ENCODE results near the gene RGS9.

The RGS9 gene

GRCh38 chr17:65103431-65103830 lies 33.7 kb upstream of the RGS9 start:
- H3K4me3 ChIP-seq (ENCODE audit: low read length): no peak overlapping the region
- TF ChIP-seq CTCF (conservative IDR thresholded peaks at IDR 0.05; ENCODE audit: low read depth, low read length): no peak
- DNase-seq (ENCODE audit: low read depth): no peak

- TF ChIP-seq CTCF (conservative IDR thresholded peaks at IDR 0.05; ENCODE audit: low read depth, low read length): no peak
- no peak overlapping the region for H3K4me3 ChIP-seq (ENCODE audit: low read length)
- DNase-seq (ENCODE audit: low read depth): no peak
These were observed 33.3 kb upstream of the RGS9 start for GRCh38 chr17:65103896-65104295.

- no peak overlapping the region for H3K4me3 ChIP-seq (ENCODE audit: low read length)
- no peak for DNase-seq (ENCODE audit: low read depth)
- no peak for TF ChIP-seq CTCF (conservative IDR thresholded peaks at IDR 0.05; ENCODE audit: low read depth, low read length)
These were observed 32.6 kb upstream of the RGS9 start for GRCh38 chr17:65104541-65104940.

- H3K4me3 ChIP-seq (ENCODE audit: low read length): no peak overlapping the region
- TF ChIP-seq CTCF (conservative IDR thresholded peaks at IDR 0.05; ENCODE audit: low read depth, low read length): no peak
- no peak for DNase-seq (ENCODE audit: low read depth)
These were observed 32.2 kb upstream of the RGS9 start for GRCh38 chr17:65104973-65105372.

GRCh38 chr17:65108152-65108551 lies 29.0 kb upstream of the RGS9 start:
- DNase-seq (ENCODE audit: low read depth): no peak
- H3K4me3 ChIP-seq (ENCODE audit: low read length): no peak overlapping the region
- TF ChIP-seq CTCF (conservative IDR thresholded peaks at IDR 0.05; ENCODE audit: low read depth, low read length): no peak

GRCh38 chr17:65109543-65109942 lies 27.6 kb upstream of the RGS9 start:
- no peak overlapping the region for H3K4me3 ChIP-seq (ENCODE audit: low read length)
- no peak for TF ChIP-seq CTCF (conservative IDR thresholded peaks at IDR 0.05; ENCODE audit: low read depth, low read length)
- no peak for DNase-seq (ENCODE audit: low read depth)

GRCh38 chr17:65109990-65110680 lies 27.0 kb upstream of the RGS9 start:
- H3K4me3 ChIP-seq (ENCODE audit: low read length): no peak overlapping the region
- TF ChIP-seq CTCF (conservative IDR thresholded peaks at IDR 0.05; ENCODE audit: low read depth, low read length): no peak
- no peak for DNase-seq (ENCODE audit: low read depth)
